ENCODE results near the gene PNCK.
"Not testable (repeated sequence)": the region's sequence is repeated elsewhere in the genome, so short reads cannot be mapped to it uniquely, and the experiment has no call there.

The PNCK gene

DNA sequence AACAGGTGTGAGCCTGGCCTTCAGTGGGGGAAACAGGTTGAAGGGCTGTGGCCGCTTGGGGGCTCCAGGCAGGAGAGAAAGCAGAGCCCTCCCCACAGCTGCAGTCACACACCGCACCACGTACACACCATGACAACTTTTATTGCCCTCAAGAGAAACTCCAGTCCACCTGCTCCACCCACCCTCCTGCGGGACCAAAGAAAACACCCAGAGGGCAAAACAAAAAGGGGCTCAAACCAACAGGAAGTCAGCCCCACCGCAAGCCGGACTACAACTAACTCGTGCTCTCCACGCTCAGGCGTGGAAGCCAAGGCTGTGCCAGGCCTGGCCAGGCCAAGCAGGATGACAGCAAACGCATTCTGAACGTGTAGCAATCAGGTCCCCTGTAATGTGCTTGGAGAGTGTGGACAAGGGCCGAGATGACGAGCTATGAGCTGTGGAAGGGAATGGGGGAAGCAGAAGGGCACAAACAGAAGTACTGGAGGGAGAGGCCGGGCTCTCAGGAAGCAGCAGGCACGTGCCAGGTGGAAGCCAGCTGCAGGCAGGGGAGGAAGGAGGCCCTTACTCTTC is 26.8 kb upstream of the PNCK start:
- DNase-seq = no peak
- in situ Hi-C loops (cut with HindIII; ENCODE audit: low pct_ligation_motif_present, low pct_unique_long_range_greater_than_20kb, low sequenced_read_pairs) = no loop called here

DNA sequence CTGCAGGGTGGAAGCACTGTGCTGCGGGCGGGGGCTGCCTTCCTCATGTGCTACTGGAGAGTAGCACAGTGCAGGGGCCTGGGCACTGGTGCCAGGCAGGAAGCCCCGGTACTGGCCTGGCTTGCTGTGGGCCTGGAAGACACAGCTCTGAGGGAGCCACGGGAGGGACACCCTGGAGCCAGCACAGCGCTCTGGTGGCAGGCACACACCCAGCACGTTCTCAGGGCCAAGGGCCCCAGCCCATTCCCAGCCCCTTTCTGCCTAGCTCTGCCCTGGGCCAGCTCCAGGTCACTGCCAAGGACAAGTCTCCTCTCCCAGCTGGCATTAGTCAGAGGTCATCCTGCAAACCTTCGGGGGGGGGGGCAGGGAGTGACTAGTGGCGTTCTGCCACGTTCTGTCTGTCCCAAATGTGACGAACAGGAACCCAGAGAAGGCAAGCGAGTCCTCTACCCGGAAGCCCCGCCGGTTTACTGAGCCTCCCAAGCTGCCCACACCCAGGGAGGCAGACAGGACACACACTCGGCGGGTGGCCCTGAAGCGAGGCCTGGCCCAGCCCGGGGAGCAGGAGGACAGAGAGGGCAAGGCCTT is 26.3 kb upstream of the PNCK start:
- DNase-seq; in situ Hi-C loops (cut with HindIII; ENCODE audit: low pct_ligation_motif_present, low pct_unique_long_range_greater_than_20kb, low sequenced_read_pairs): not testable (repeated sequence)

DNA sequence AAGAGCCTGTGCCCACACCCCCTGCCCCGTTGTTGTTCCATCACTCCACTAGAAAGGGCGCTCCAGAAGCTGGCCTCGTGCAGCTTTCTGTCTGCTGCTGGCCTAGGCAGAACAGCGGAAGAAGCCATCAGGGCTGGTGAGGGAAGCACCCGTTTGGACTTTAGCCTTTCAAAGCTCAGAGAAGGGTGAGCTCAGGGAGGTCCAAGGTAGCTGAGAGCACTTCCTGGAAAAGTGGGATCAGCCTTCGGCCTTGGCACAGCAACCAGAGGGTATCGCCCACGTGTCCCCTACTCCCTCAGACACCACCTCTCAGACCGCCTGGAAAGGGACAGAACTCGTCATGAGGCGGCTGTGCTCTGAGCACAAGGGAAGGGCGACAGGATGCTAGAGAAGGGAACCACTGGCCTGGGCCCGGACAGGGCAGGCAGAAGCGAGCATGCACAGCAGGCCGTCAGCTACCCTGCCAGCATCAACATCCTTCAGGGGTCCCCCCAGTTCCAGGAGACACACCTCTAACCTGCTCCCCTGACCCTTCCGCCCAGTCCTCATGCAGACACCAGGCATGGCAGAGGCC is 25.7 kb upstream of the PNCK start:
- in situ Hi-C loops (cut with HindIII; ENCODE audit: low pct_ligation_motif_present, low pct_unique_long_range_greater_than_20kb, low sequenced_read_pairs) = not testable (repeated sequence)

DNA sequence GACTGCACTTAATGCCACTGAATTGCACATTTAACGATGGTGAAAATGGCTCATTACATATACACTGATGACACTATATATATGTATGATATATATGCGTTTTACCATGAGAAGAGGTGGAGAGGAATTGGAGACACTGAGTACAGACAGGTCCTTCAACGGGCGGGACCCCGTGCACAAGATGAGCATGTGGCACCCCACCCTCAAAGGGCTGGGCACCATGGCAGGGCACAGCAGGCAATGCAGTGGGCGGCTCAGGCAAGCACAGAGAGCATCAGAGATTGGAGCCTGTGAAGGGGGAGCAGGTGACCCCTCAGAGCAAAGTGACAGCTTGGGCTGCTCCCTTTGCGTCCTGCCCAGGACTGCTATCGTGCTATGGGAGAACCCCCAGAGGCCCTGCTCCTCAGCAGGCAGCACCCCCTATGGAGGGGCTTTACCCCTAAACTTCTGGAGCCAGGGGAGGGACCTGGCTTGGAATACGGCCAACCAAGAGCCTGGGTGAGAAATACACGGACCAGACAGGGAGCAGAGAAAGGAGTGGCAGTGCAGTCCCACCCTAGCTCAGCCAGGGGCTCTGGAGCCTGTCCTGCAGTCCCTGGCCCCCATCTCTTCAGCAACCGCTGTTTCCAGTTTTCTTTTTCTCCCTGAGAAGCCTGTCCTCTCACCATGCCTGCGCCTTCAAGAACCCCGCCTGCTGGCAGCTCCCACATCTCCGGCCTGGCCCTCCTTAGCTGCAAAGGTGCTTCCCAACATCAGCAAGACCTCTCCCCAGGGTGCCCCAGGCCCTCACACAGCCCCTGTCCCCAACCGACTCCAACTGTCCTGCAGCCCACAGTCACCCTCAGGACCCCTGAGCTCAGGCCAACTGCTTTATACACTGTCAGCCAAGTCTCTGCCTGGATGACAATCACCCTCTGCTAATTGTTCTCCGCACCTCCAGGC is 24.6 kb upstream of the PNCK start:
- in situ Hi-C loops (cut with HindIII; ENCODE audit: low pct_ligation_motif_present, low pct_unique_long_range_greater_than_20kb, low sequenced_read_pairs) = no loop called here
- DNase-seq = no peak

More for the DNA sequence above, 25.7 kb upstream of the PNCK start:
- DNase-seq = not testable (repeated sequence)

- in situ Hi-C loops (cut with HindIII; ENCODE audit: low pct_ligation_motif_present, low pct_unique_long_range_greater_than_20kb, low sequenced_read_pairs); DNase-seq: not testable (repeated sequence)
These were observed 23.5 kb upstream of the PNCK start for GRCh38 chrX:153696986-153697722.

DNA sequence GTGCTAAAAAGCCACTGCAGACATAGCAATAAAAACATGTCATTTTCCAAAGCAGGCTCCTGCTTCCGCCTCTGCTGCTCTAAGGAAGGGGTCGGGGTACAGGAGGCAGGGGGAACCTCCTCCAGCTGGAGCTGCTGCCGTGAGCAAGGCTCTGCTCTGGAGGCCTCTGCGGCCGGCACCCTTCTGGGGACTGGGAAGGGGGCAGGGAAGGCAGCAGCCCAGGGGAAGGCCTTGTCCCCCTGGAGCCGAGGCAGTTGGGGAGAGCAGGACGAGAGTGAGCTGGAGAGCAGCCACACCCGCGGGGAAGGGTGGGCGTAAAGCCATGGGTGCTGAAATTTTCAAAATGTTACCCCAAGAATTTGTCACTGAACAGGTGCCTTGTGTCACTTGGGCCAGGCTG is 22.9 kb upstream of the PNCK start:
- not testable (repeated sequence) for DNase-seq

GRCh38 chrX:153696100-153696499 is 22.5 kb upstream of the PNCK start:
- in situ Hi-C loops (cut with HindIII; ENCODE audit: low pct_ligation_motif_present, low pct_unique_long_range_greater_than_20kb, low sequenced_read_pairs) = no loop called here
- no peak for DNase-seq

More for the DNA sequence above, 22.9 kb upstream of the PNCK start:
- in situ Hi-C loops (cut with HindIII; ENCODE audit: low pct_ligation_motif_present, low pct_unique_long_range_greater_than_20kb, low sequenced_read_pairs) = not testable (repeated sequence)

DNA sequence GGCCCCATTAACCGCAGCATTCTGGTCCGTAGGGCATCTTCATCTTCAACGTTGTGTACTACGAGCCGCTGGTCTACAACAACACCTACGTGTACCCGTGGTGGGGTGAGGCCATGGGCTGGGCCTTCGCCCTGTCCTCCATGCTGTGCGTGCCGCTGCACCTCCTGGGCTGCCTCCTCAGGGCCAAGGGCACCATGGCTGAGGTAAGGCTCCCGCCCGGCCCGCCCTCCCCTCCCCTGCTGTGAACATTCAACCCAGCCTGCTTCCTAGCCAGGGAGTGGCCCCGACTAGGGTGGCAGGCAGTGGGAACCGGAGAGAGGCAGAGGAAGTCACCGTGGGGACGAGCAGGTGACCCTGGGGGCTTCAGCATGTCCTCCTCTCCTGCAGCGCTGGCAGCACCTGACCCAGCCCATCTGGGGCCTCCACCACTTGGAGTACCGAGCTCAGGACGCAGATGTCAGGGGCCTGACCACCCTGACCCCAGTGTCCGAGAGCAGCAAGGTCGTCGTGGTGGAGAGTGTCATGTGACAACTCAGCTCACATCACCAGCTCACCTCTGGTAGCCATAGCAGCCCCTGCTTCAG is 21.2 kb upstream of the PNCK start:
- in situ Hi-C loops (cut with HindIII; ENCODE audit: low pct_ligation_motif_present, low pct_unique_long_range_greater_than_20kb, low sequenced_read_pairs) = no loop called here
- DNase-seq = no peak

- in situ Hi-C loops (cut with HindIII; ENCODE audit: low pct_ligation_motif_present, low pct_unique_long_range_greater_than_20kb, low sequenced_read_pairs); DNase-seq: not testable (repeated sequence)
These were observed 20.6 kb upstream of the PNCK start for GRCh38 chrX:153694256-153694655.

- in situ Hi-C loops (cut with HindIII; ENCODE audit: low pct_ligation_motif_present, low pct_unique_long_range_greater_than_20kb, low sequenced_read_pairs) = no loop called here
These were observed 19.8 kb upstream of the PNCK start for GRCh38 chrX:153693216-153694086.

DNA sequence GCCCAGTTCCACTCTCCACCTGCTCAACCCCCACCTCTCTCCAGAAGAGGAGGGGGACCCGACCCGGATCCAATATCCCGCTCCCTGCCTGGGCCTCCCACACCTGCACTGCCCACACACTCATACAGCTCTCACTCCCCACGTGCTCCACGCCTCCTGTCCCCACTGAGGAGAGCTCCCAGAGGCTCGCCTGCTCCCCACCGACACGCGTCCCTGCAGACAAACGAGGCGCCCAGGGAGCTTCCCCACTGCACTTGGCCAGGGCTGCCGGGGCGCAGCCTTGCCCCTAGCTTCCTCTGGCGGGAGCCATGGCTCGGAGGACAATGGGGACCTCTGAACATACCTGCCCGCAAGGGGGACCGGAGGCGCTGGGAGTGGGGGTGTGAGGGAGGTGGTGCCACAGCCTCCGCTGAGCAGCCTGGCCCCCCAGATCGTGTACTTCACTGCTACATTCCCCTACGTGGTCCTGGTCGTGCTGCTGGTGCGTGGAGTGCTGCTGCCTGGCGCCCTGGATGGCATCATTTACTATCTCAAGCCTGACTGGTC is 19.1 kb upstream of the PNCK start:
- no peak for DNase-seq
- in situ Hi-C loops (cut with HindIII; ENCODE audit: low pct_ligation_motif_present, low pct_unique_long_range_greater_than_20kb, low sequenced_read_pairs) = no loop called here

More at GRCh38 chrX:153693216-153694086, 19.8 kb upstream of the PNCK start:
- no peak for DNase-seq

DNA sequence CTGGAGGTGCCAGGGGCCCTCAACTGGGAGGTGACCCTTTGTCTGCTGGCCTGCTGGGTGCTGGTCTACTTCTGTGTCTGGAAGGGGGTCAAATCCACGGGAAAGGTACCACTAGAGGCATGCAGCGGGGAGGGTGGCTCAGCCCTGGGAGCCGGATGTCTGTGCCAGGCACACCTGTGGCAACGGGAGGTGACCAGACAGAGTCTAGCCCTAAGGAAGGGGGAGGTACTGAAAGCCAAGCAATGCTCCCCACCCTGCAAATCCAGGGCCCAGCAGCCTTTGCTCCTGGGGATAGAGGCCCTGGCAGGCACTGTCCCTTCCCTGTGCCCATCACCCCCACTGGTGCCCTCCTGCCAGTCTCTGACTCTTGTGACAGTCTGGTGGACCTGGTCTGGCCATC is 18.4 kb upstream of the PNCK start:
- no peak for DNase-seq
- in situ Hi-C loops (cut with HindIII; ENCODE audit: low pct_ligation_motif_present, low pct_unique_long_range_greater_than_20kb, low sequenced_read_pairs) = no loop called here

DNA sequence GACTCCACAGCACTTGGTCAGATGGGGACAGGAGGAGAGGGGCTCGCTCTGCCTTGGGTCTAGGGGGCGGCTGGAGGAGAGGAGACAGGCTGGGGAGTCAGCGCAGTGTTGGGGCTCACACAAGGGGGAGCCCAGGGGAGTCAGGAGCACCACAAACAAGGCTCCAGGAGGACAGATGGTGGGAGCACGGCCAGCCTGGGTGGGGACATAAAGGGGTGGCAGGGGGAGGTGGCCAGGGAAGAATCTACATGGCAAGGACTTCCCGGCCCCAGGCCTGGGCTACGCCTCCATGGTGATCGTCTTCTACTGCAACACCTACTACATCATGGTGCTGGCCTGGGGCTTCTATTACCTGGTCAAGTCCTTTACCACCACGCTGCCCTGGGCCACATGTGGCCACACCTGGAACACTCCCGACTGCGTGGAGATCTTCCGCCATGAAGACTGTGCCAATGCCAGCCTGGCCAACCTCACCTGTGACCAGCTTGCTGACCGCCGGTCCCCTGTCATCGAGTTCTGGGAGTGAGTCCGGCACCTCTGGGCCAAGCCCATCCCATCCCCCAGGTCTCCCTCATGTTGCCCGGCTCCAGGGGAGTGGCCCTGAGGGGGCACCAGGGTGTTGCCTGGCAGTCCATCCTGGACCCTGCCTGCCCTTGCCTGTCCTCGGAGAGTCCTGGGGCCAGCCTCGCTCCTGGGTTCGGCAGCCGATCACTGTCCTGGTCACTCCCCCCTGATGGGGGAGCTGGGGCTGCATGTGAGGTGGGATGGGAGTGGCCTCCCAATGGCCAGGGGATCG is 17.6 kb upstream of the PNCK start:
- DNase-seq; in situ Hi-C loops (cut with HindIII; ENCODE audit: low pct_ligation_motif_present, low pct_unique_long_range_greater_than_20kb, low sequenced_read_pairs): not testable (repeated sequence)

- DNase-seq = no peak
- in situ Hi-C loops (cut with HindIII; ENCODE audit: low pct_ligation_motif_present, low pct_unique_long_range_greater_than_20kb, low sequenced_read_pairs) = no loop called here
These were observed 16.9 kb upstream of the PNCK start for GRCh38 chrX:153690466-153690865.

DNA sequence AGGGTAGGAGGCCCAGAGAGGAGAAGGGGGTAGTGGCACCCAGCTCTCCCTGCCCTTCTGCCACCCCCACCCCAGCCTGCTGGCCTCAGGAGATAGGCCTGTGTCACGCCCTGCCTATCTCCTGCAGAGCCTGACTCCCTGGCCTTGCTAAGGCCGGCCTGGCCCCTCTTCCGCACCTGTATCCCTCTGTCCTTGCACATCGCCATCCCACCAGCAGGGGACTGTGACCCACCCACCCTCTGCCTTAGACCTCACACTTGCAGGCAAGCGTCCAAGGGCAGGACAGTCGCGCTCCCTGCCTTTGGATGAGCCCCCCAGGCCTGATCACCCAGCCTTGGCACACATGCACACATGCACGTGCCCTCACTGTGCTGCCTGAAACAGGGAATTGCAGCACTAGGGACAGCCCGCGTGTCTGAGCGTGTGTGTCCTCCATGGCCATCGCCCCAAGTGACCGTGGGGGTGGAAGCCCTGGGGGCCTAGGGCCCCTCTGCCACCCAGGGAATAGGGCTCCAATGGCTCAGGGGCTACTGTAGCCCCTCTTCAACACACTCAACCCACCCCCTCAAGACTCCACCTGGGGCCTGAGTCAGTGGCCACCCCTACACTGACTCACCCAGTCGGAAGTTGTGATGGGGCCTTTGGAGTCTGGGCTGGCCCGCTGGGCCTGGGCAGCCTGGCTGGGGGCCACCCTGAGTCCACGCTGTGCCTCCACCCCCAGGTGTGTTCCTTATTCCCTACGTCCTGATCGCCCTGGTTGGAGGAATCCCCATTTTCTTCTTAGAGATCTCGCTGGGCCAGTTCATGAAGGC is 16.2 kb upstream of the PNCK start:
- peak; percentile 12 for DNase-seq
- in situ Hi-C loops (cut with HindIII; ENCODE audit: low pct_ligation_motif_present, low pct_unique_long_range_greater_than_20kb, low sequenced_read_pairs) = no loop called here
